T-helper 1 cell treated with Interleukin-12 subunit alpha and Interleukin-12 subunit beta and Interleukin-4 antibody, amounts not matched to agents 30 μg/mL and 1 μg/mL, for 36 hours (primary cell): ENCODE measurements around the gene PLCH2.

Source experiments
- H3K27ac Mint-ChIP-seq: one replicate; pipeline ENCODE4 v1.8.0; 2021; ENCODE audit warnings: mild to moderate bottlenecking, mixed read lengths
- H3K27me3 Mint-ChIP-seq: one replicate; pipeline ENCODE4 v1.8.0; 2021; ENCODE audit warnings: low read depth, mixed read lengths
- H3K36me3 Mint-ChIP-seq: one replicate; pipeline ENCODE4 v1.8.0; 2021; ENCODE audit warnings: low read depth, mixed read lengths
- H3K4me1 Mint-ChIP-seq: one replicate; pipeline ENCODE4 v1.8.0; 2021; ENCODE audit warnings: low read depth, mixed read lengths
- H3K4me3 Mint-ChIP-seq: one replicate; pipeline ENCODE4 v1.8.0; 2021; ENCODE audit warnings: mild to moderate bottlenecking, moderate library complexity, mixed read lengths
- H3K9me3 Mint-ChIP-seq: one replicate; pipeline ENCODE4 v1.8.0; 2021; ENCODE audit warnings: mixed read lengths

The PLCH2 gene

DNA sequence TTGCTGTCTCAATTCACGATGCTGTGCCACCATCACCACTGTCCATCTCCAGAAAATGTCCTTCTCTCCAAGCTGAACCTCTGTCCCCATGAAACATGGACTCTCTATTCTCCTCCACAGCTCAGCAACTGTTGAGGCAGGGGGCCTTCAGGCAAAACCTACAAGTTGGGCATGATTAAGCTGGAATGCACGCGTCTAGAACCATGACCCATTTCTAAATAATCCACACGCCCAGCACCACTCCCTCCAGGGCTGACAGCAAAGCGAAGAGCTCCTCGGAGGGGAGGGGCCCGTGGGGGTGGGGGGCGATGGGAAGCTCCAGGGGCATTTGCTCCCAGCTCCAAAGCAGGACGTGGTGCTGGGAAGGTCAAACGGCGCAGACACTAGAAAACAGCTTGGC lies 57.3 kb downstream of the PLCH2 start:
- no peak overlapping the region for H3K27ac Mint-ChIP-seq

DNA sequence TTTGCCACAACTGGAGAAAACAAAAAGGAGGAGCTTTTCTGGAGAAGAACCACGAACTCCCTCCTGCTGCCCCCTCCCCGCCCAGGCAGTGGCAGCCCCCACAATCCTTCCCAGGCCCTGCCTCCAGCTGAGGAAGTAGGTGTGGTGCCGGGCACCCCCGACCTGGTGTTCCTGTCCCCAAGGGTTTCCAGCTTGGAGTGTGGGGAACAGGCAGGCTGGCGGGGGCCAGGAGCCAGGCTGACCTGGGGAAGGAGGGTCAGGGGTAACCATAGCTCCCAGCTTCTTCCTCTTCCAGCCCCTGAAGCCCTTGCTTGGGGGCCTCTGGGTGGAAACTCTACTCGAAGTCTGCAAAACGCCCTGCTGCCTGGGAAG lies 58.2 kb downstream of the PLCH2 start:
- Mint-ChIP-seq H3K9me3 (no peaks in the 10 kb centered on the region), H3K27me3 (peaks cover 23% of the 10 kb centered on the region), H3K4me1 (no peaks in the 10 kb centered on the region), H3K27ac (no peak overlapping the region), H3K4me3 (no peak overlapping the region), H3K36me3 (no peaks in the 10 kb centered on the region)

More for the DNA sequence above, 57.3 kb downstream of the PLCH2 start:
- Mint-ChIP-seq H3K9me3 (no peaks in the 10 kb centered on the region), H3K4me3 (no peak overlapping the region), H3K4me1 (no peaks in the 10 kb centered on the region), H3K36me3 (no peaks in the 10 kb centered on the region), H3K27me3 (peaks cover 30% of the 10 kb centered on the region)

GRCh38 chr1:2534687-2535441 lies 58.8 kb downstream of the PLCH2 start:
- no peaks in the 10 kb centered on the region for H3K4me1 Mint-ChIP-seq
- peaks cover 25% of the 10 kb centered on the region for H3K27me3 Mint-ChIP-seq
- H3K4me3 Mint-ChIP-seq: no peak overlapping the region
- no peaks in the 10 kb centered on the region for H3K36me3 Mint-ChIP-seq
- H3K27ac Mint-ChIP-seq: no peak overlapping the region
- no peaks in the 10 kb centered on the region for H3K9me3 Mint-ChIP-seq

- no peak overlapping the region for H3K27ac Mint-ChIP-seq
- H3K27me3 Mint-ChIP-seq: peaks cover 27% of the 10 kb centered on the region
- H3K4me1 Mint-ChIP-seq: no peaks in the 10 kb centered on the region
- H3K36me3 Mint-ChIP-seq: no peaks in the 10 kb centered on the region
- no peak overlapping the region for H3K4me3 Mint-ChIP-seq
- no peaks in the 10 kb centered on the region for H3K9me3 Mint-ChIP-seq
Observed at GRCh38 chr1:2535455-2535854, 59.4 kb downstream of the PLCH2 start.

DNA sequence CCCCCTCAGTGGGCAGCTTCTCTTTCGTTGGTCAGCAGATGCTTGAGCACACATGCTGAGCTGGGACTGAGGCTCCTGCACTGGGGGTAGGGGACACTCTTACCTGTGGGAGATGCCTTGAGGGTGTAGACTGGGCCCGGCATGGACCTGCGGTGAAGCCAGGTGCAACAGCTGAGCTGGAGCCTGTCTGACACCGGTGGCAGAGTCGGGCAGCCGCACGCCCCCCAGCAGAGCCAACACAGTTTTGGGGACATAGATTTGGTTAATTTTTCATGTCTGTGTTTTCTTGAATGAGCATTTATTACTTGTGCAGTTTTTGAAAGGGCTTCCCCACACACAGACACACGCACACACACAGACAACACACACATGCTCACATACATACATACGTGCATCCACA lies 59.9 kb downstream of the PLCH2 start:
- H3K27ac Mint-ChIP-seq: no peak overlapping the region

GRCh38 chr1:2537784-2538115 lies 61.7 kb downstream of the PLCH2 start:
- no peaks in the 10 kb centered on the region for H3K36me3 Mint-ChIP-seq
- H3K4me1 Mint-ChIP-seq: peaks cover 1% of the 10 kb centered on the region
- no peak overlapping the region for H3K4me3 Mint-ChIP-seq
- no peak overlapping the region for H3K27ac Mint-ChIP-seq
- H3K9me3 Mint-ChIP-seq: no peaks in the 10 kb centered on the region
- H3K27me3 Mint-ChIP-seq: peaks cover 32% of the 10 kb centered on the region

More for the DNA sequence above, 59.9 kb downstream of the PLCH2 start:
- H3K27me3 Mint-ChIP-seq: peaks cover 23% of the 10 kb centered on the region
- no peaks in the 10 kb centered on the region for H3K9me3 Mint-ChIP-seq
- H3K4me1 Mint-ChIP-seq: no peaks in the 10 kb centered on the region
- no peak overlapping the region for H3K4me3 Mint-ChIP-seq
- H3K36me3 Mint-ChIP-seq: no peaks in the 10 kb centered on the region

DNA sequence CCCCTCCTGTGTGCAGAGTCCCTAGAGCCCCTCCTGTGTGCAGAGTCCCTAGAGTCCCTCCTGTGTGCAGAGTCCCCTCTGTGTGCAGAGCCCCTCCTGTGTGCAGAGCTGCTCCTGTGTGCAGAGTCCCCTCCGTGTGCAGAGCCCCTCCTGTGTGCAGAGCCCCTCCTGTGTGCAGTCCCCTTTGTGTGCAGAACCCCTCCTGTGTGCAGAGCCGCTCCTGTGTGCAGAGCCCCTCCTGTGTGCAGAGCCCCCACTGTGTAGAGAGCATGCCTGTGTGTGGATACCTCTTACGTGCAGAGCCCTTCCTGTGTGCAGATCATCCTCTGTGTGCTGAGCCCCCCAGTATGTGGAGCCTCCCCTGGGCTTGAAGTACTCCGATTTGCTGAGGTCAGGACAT lies 62.3 kb downstream of the PLCH2 start:
- no peak overlapping the region for H3K4me3 Mint-ChIP-seq
- no peak overlapping the region for H3K27ac Mint-ChIP-seq
- H3K36me3 Mint-ChIP-seq: no peaks in the 10 kb centered on the region
- H3K4me1 Mint-ChIP-seq: peaks cover 1% of the 10 kb centered on the region
- H3K27me3 Mint-ChIP-seq: peaks cover 28% of the 10 kb centered on the region
- H3K9me3 Mint-ChIP-seq: no peaks in the 10 kb centered on the region

- Mint-ChIP-seq H3K4me1 (peaks cover 1% of the 10 kb centered on the region), H3K27ac (no peak overlapping the region), H3K9me3 (no peaks in the 10 kb centered on the region), H3K36me3 (no peaks in the 10 kb centered on the region), H3K4me3 (no peak overlapping the region), H3K27me3 (peaks cover 27% of the 10 kb centered on the region)
Observed at GRCh38 chr1:2538872-2539271, 62.8 kb downstream of the PLCH2 start.

DNA sequence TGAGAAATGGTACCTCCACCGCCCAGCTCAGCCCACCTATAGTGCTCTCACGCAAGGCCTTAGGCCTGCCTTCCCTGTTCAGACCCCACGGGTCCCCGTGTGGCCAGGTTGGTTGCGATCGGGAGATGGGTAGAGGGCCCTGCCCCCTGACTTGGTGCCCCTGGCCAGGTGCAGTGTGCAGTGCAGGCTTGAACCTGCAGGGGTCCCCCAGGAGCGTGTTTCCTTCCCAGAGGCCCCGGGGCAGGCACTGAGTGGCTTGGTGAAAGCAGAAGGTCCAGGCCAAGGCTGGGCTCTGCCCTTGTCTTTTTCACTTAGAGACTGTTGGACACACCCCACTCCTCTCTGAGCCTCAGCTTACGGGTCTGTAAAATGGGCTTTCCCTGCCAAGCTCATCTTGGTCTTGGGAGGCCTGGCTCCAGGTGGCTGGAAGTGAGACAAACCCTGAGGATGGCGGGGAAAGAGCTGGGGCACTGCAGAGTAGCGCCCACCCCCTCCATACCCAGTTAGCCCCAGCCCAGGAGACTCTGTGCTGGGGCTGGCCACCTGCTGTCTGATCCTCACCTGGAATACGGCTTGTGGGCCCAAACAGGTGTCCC lies 63.3 kb downstream of the PLCH2 start:
- Mint-ChIP-seq H3K36me3 (no peaks in the 10 kb centered on the region), H3K4me3 (no peak overlapping the region), H3K27me3 (peaks cover 27% of the 10 kb centered on the region), H3K9me3 (no peaks in the 10 kb centered on the region), H3K27ac (no peak overlapping the region), H3K4me1 (peaks cover 1% of the 10 kb centered on the region)

GRCh38 chr1:2540816-2541492 lies 64.9 kb downstream of the PLCH2 start:
- Mint-ChIP-seq H3K27me3 (peaks cover 22% of the 10 kb centered on the region), H3K4me1 (peaks cover 1% of the 10 kb centered on the region), H3K27ac (no peak overlapping the region), H3K36me3 (no peaks in the 10 kb centered on the region), H3K4me3 (no peak overlapping the region), H3K9me3 (no peaks in the 10 kb centered on the region)

DNA sequence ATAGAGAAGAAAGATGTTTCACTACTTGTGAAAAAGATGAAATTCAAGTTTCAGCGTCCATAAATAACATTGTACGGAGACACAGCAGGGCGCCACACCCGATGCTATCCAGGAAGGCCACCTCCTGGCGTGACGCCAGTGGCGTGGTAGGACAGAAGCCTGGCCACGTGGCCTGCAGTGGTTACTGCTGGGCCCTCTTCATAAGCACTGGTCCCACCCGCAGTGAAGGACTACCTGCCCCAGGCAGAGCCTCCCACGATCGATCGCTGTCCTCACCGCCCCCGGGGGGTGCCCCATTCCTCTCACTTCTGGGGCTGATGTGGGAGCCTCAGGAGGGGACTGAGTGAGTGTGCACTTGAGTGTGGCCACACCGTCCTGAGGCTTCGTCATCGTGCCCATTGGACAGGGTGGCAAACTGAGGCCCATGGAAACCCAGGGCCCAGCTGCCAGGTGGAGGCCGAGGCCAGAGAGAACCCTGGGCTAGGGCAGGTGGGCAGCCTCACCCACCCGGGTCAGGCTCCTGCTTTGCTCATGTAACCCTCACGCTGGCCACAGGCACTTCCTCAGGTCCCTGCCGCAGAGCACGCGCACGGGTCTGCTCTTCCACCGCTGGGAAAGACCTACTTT lies 65.6 kb downstream of the PLCH2 start:
- Mint-ChIP-seq H3K36me3 (no peaks in the 10 kb centered on the region), H3K4me3 (no peak overlapping the region), H3K27me3 (peaks cover 22% of the 10 kb centered on the region), H3K27ac (no peak overlapping the region), H3K4me1 (peaks cover 1% of the 10 kb centered on the region), H3K9me3 (no peaks in the 10 kb centered on the region)

- H3K4me1 Mint-ChIP-seq: peaks cover 1% of the 10 kb centered on the region
- peaks cover 18% of the 10 kb centered on the region for H3K27me3 Mint-ChIP-seq
- H3K9me3 Mint-ChIP-seq: no peaks in the 10 kb centered on the region
- no peak overlapping the region for H3K4me3 Mint-ChIP-seq
- H3K27ac Mint-ChIP-seq: no peak overlapping the region
- H3K36me3 Mint-ChIP-seq: no peaks in the 10 kb centered on the region
Observed at GRCh38 chr1:2542246-2542915, 66.3 kb downstream of the PLCH2 start.

DNA sequence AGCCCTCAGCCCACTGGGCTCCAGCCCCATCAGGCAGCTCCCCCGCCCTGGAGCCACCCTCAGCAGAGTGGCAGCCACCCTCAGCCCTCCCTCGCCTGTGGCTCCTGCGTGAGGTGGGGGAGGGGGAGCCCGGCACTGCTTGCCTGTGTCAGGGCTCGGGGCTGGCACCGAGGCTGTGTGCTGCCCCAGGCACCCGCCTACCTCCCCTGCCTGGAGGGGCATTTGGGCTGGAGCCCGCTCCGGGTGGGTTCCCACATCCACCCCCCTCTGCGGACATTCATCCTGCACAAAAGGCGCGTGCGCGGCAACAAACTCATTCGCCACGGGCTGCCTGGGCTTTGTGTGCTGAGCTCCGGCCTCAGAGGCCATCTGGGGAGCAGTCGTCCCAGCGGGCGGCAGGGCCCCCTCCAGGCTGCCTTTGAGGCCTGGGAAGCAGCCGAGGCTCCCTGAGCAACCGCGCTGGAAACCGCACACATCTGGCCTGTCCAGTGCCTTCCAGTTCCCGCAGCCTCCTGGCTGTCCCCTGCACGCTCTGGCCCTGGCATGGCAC lies 67.5 kb downstream of the PLCH2 start:
- Mint-ChIP-seq H3K27ac (no peak overlapping the region), H3K9me3 (no peaks in the 10 kb centered on the region), H3K4me3 (no peak overlapping the region), H3K27me3 (peaks cover 18% of the 10 kb centered on the region), H3K4me1 (peaks cover 9% of the 10 kb centered on the region), H3K36me3 (no peaks in the 10 kb centered on the region)
